ENCODE data around the gene CGREF1.

DNA sequence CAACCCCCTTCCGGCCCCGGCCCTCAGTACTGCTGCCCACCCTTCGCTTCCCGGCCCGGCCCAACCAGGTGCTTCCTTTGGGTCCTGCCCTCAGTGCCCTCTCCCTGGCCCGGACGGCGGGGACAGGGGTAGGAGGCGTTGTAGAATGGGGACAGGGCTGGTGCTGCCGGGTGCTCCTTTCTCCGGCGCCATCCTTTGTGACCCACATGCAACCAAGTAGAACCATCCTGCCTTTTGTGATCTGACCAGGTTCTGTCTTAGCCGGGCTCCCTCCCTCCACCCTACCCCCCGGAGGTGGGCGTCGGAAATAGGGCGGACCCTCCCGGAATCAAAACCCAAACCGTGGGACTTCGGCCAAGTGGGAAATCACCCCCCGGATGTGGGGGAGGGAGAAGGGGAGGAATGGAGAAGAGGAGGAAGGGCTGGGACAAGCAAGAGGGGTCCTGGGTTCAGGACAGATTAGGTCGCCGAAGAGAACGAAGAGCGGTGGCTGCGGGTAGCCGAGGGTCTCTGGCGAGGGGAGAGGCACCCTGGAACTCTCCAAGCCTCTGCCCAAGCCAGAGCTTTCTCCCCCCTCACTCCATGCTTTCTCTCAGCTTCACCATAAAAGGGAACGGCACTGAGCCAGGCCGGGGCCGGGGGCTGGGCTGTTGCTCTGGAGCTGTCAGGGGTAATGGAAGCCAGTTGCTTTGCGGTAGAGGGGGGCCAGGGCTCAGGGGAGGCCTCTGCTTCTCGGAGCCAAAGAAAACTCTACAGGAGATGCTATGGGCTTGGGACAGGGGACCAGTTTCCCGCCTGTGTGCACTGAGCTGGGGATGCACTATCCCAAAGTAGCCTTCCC lies 46.7 kb downstream of the CGREF1 start:
- TF ChIP-seq, protein P1, sequence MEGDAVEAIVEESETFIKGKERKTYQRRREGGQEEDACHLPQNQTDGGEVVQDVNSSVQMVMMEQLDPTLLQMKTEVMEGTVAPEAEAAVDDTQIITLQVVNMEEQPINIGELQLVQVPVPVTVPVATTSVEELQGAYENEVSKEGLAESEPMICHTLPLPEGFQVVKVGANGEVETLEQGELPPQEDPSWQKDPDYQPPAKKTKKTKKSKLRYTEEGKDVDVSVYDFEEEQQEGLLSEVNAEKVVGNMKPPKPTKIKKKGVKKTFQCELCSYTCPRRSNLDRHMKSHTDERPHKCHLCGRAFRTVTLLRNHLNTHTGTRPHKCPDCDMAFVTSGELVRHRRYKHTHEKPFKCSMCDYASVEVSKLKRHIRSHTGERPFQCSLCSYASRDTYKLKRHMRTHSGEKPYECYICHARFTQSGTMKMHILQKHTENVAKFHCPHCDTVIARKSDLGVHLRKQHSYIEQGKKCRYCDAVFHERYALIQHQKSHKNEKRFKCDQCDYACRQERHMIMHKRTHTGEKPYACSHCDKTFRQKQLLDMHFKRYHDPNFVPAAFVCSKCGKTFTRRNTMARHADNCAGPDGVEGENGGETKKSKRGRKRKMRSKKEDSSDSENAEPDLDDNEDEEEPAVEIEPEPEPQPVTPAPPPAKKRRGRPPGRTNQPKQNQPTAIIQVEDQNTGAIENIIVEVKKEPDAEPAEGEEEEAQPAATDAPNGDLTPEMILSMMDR (IDR thresholded peaks at IDR 0.05 in 2 of 3, conservative IDR thresholded peaks at IDR 0.05 in 1 of 3; ENCODE audit: borderline replicate concordance in 1 of 3, insufficient read depth in 1 of 3, low read depth in 2 of 3, low read length in 2 of 3) = no peak
- TF ChIP-seq POLR2A (IDR thresholded peaks at IDR 0.05; ENCODE audit: borderline replicate concordance, extremely low read depth, insufficient read depth, insufficient read length) (no peak), RAD21 (IDR thresholded peaks at IDR 0.05; ENCODE audit: low read depth) (no peak), SP1 (IDR thresholded peaks at IDR 0.05; ENCODE audit: low read depth) (no peak)
- TF ChIP-seq, protein P2, sequence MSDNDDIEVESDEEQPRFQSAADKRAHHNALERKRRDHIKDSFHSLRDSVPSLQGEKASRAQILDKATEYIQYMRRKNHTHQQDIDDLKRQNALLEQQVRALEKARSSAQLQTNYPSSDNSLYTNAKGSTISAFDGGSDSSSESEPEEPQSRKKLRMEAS (IDR thresholded peaks at IDR 0.05) = no peak

Measured in HCT116 (cell line).